Trophoblast cell (in vitro differentiated cells and primary cell): ENCODE results near the gene ACOX1.

Source experiments
- DNase-seq, 2 donors: peaks; one replicate each; pipeline ENCODE4 v3.0.0-alpha.2; 2016
- H2AFZ ChIP-seq: 2 replicates; pipeline ENCODE4 v1.6.1; 2013; ENCODE audit warnings: low read length, moderate library complexity, mild to moderate bottlenecking; ENCODE audit not compliant: insufficient read depth, poor library complexity
- H2AK5ac ChIP-seq: 2 replicates; pipeline ENCODE4 v1.6.1; 2013; ENCODE audit warnings: mild to moderate bottlenecking, low read length
- H2BK120ac ChIP-seq: 2 replicates; pipeline ENCODE4 v1.6.1; 2013; ENCODE audit warnings: low read length, mild to moderate bottlenecking, moderate library complexity; ENCODE audit not compliant: insufficient read depth, poor library complexity
- H2BK12ac ChIP-seq: 2 replicates; pipeline ENCODE4 v1.6.1; 2013; ENCODE audit warnings: mild to moderate bottlenecking, low read length, moderate library complexity
- H2BK5ac ChIP-seq: 2 replicates; pipeline ENCODE4 v1.6.1; 2013; ENCODE audit warnings: low read length, low read depth, moderate library complexity, mild to moderate bottlenecking; ENCODE audit not compliant: poor library complexity
- H3K14ac ChIP-seq: 2 replicates; pipeline ENCODE4 v1.6.1; 2013; ENCODE audit warnings: mild to moderate bottlenecking, low read length
- H3K18ac ChIP-seq: 2 replicates; pipeline ENCODE4 v1.6.1; 2013; ENCODE audit warnings: mild to moderate bottlenecking, low read length
- H3K23ac ChIP-seq: 2 replicates; pipeline ENCODE4 v1.6.1; 2013; ENCODE audit warnings: low read length
- H3K27ac ChIP-seq: 2 replicates; pipeline ENCODE4 v1.5.1; 2013; ENCODE audit warnings: low read depth, mild to moderate bottlenecking, inconsistent platforms, low read length, moderate library complexity
- H3K27me3 ChIP-seq: 2 replicates; pipeline ENCODE4 v1.6.1; 2013; ENCODE audit warnings: inconsistent platforms, mild to moderate bottlenecking, low read length, moderate library complexity; ENCODE audit not compliant: insufficient read depth
- H3K36me3 ChIP-seq, 2 experiments: 1 replicate in 1 of 2; 2 replicates in 1 of 2; pipeline ENCODE4 v1.6.1; 2013; ENCODE audit warnings: low read length in 2 of 2, mild to moderate bottlenecking in 2 of 2, moderate library complexity in 1 of 2; ENCODE audit not compliant: insufficient read depth in 2 of 2, control insufficient read depth in 1 of 2
- H3K4ac ChIP-seq: 2 replicates; pipeline ENCODE4 v1.6.1; 2013; ENCODE audit warnings: low read depth, mild to moderate bottlenecking, low read length, moderate library complexity
- H3K4me1 ChIP-seq, 2 experiments: 1 replicate in 1 of 2; 2 replicates in 1 of 2; pipeline ENCODE4 v1.6.1; 2013; ENCODE audit warnings: low read length in 2 of 2, mild to moderate bottlenecking in 2 of 2, moderate library complexity in 1 of 2; ENCODE audit not compliant: insufficient read depth in 2 of 2, control insufficient read depth in 1 of 2
- H3K4me2 ChIP-seq: 2 replicates; pipeline ENCODE4 v1.6.1; 2013; ENCODE audit warnings: inconsistent platforms, mild to moderate bottlenecking, low read length, moderate library complexity
- H3K4me3 ChIP-seq: 2 replicates; pipeline ENCODE4 v1.5.1; 2013; ENCODE audit warnings: mild to moderate bottlenecking, low read depth, low read length, inconsistent platforms
- H3K79me1 ChIP-seq: one replicate; pipeline ENCODE4 v1.6.1; 2013; ENCODE audit warnings: low read length
- H3K79me2 ChIP-seq: 2 replicates; pipeline ENCODE4 v1.6.1; 2013; ENCODE audit warnings: low read length, mild to moderate bottlenecking; ENCODE audit not compliant: control insufficient read depth, insufficient read depth, poor library complexity
- H3K9ac ChIP-seq: 2 replicates; pipeline ENCODE4 v1.6.1; 2013; ENCODE audit warnings: mild to moderate bottlenecking, low read length
- H3K9me3 ChIP-seq: 2 replicates; pipeline ENCODE4 v1.6.1; 2013; ENCODE audit warnings: low read depth, mild to moderate bottlenecking, control low read depth, inconsistent platforms, low read length; ENCODE audit not compliant: insufficient read depth
- H4K12ac ChIP-seq: 2 replicates; pipeline ENCODE4 v1.6.1; 2013; ENCODE audit warnings: low read depth, mild to moderate bottlenecking, low read length, moderate library complexity
- H4K8ac ChIP-seq: 2 replicates; pipeline ENCODE4 v1.6.1; 2013; ENCODE audit warnings: low read depth, mild to moderate bottlenecking, low read length, moderate library complexity
- H4K91ac ChIP-seq: one replicate; pipeline ENCODE4 v1.6.1; 2013; ENCODE audit warnings: low read depth, mild to moderate bottlenecking, low read length, moderate library complexity
- WGBS: extraction: QIAGEN DNeasy Blood & Tissue Kit; methylation state at CpG from one replicate; pipeline ENCODE4 v1.1.7; 2013; ENCODE audit warnings: missing lambda C conversion rate; ENCODE audit not compliant: insufficient read length, insufficient coverage; ENCODE audit errors: extremely low coverage; 5-methylcytosine and 5-hydroxymethylcytosine counted together

The ACOX1 gene

GRCh38 chr17:75913537-75914210 lies 65.3 kb downstream of the ACOX1 start:
- no peak overlapping the region for H4K91ac ChIP-seq
- H3K9me3 ChIP-seq, result no peaks in the 10 kb centered on the region
- H2AFZ ChIP-seq, result no peak overlapping the region
- H4K8ac ChIP-seq, result no peak overlapping the region
- H3K4me1 ChIP-seq, result no peaks in the 10 kb centered on the region
- no peak overlapping the region for H3K4ac ChIP-seq
- H3K14ac ChIP-seq, result no peak overlapping the region
- H2BK120ac ChIP-seq, result no peak overlapping the region
- H3K23ac ChIP-seq, result no peak overlapping the region
- H4K12ac ChIP-seq, result no peak overlapping the region
- no peaks in the 10 kb centered on the region for H3K79me2 ChIP-seq
- DNase-seq, result no peak
- no peak overlapping the region for H2AK5ac ChIP-seq
- H2BK12ac ChIP-seq, result no peak overlapping the region
- no peak overlapping the region for H3K9ac ChIP-seq
- H3K27ac ChIP-seq, result no peak overlapping the region
- no peaks in the 10 kb centered on the region for H3K27me3 ChIP-seq
- no CpG with 5 or more reads among the region's 32 CpGs for WGBS
- no peak overlapping the region for H3K18ac ChIP-seq
- H3K4me2 ChIP-seq, result no peak overlapping the region
- H3K36me3 ChIP-seq, result peaks cover 3 to 4% of the 10 kb centered on the region in 2 experiments
- peaks cover 3% of the 10 kb centered on the region for H3K79me1 ChIP-seq
- H3K4me3 ChIP-seq, result no peak overlapping the region
- no peak overlapping the region for H2BK5ac ChIP-seq

GRCh38 chr17:75910699-75911098 lies 68.3 kb downstream of the ACOX1 start:
- Histone ChIP-seq H3K4me3 (no peak overlapping the region), H2AK5ac (no peak overlapping the region), H2AFZ (peak overlapping the region; percentile 17), H2BK12ac (no peak overlapping the region), H3K18ac (no peak overlapping the region), H3K27me3 (no peaks in the 10 kb centered on the region), H4K91ac (no peak overlapping the region), H3K79me2 (no peaks in the 10 kb centered on the region), H4K8ac (peak overlapping the region; percentile 3), H3K9ac (no peak overlapping the region), H3K4me2 (no peak overlapping the region), H3K27ac (no peak overlapping the region), H2BK5ac (no peak overlapping the region), H3K23ac (no peak overlapping the region), H3K79me1 (peaks cover 3% of the 10 kb centered on the region), H3K36me3 (peaks cover 0 to 4% of the 10 kb centered on the region in 2 experiments), H3K9me3 (no peaks in the 10 kb centered on the region), H3K4me1 (peaks cover 8 to 9% of the 10 kb centered on the region in 2 experiments), H3K14ac (no peak overlapping the region), H3K4ac (no peak overlapping the region), H4K12ac (no peak overlapping the region), H2BK120ac (no peak overlapping the region)
- no CpG with 5 or more reads among the region's 6 CpGs for WGBS
- DNase-seq, result no peak

- H3K79me2 ChIP-seq, result no peaks in the 10 kb centered on the region
- no peak overlapping the region for H3K23ac ChIP-seq
- peaks cover 6% of the 10 kb centered on the region for H3K79me1 ChIP-seq
- H3K4me1 ChIP-seq, result peaks cover 8 to 9% of the 10 kb centered on the region in 2 experiments
- no peak overlapping the region for H2BK12ac ChIP-seq
- H3K4ac ChIP-seq, result no peak overlapping the region
- no peak overlapping the region for H3K4me3 ChIP-seq
- H3K9ac ChIP-seq, result no peak overlapping the region
- H2BK120ac ChIP-seq, result no peak overlapping the region
- H3K36me3 ChIP-seq, result peaks cover 0 to 4% of the 10 kb centered on the region in 2 experiments
- no peak overlapping the region for H4K12ac ChIP-seq
- no peak overlapping the region for H3K14ac ChIP-seq
- H3K9me3 ChIP-seq, result no peaks in the 10 kb centered on the region
- no peak overlapping the region for H3K27ac ChIP-seq
- peak overlapping the region; percentile 28 for H2AK5ac ChIP-seq
- no peak overlapping the region for H2AFZ ChIP-seq
- H4K91ac ChIP-seq, result peak overlapping the region; percentile 8
- no peak overlapping the region for H4K8ac ChIP-seq
- H2BK5ac ChIP-seq, result no peak overlapping the region
- WGBS, result no CpG with 5 or more reads among the region's 11 CpGs
- no peak overlapping the region for H3K18ac ChIP-seq
- no peak for DNase-seq
- no peak overlapping the region for H3K4me2 ChIP-seq
- H3K27me3 ChIP-seq, result no peaks in the 10 kb centered on the region
These were observed 69.1 kb downstream of the ACOX1 start for GRCh38 chr17:75909812-75910274.

- Histone ChIP-seq H3K4me3 (no peak overlapping the region), H4K91ac (no peak overlapping the region), H3K79me2 (peaks cover 3% of the 10 kb centered on the region), H3K36me3 (peaks cover 0 to 4% of the 10 kb centered on the region in 2 experiments), H3K23ac (no peak overlapping the region), H3K27me3 (no peaks in the 10 kb centered on the region), H3K14ac (no peak overlapping the region), H3K18ac (no peak overlapping the region), H4K8ac (no peak overlapping the region), H2AFZ (no peak overlapping the region), H2BK120ac (no peak overlapping the region), H3K4me2 (no peak overlapping the region), H3K27ac (no peak overlapping the region), H3K79me1 (peaks cover 9% of the 10 kb centered on the region), H4K12ac (no peak overlapping the region), H2AK5ac (no peak overlapping the region), H3K9ac (peak overlapping the region; percentile 50), H3K4me1 (peaks cover 8 to 9% of the 10 kb centered on the region in 2 experiments), H3K4ac (no peak overlapping the region), H2BK12ac (no peak overlapping the region), H3K9me3 (no peaks in the 10 kb centered on the region), H2BK5ac (no peak overlapping the region)
- DNase-seq, result no peak
- WGBS, result no CpG with 5 or more reads among the region's 14 CpGs
These were observed 69.7 kb downstream of the ACOX1 start for GRCh38 chr17:75909051-75909811.
